NCI-H2081 treated with DMSO at 0.1 percent for 48 hours (cell line): ENCODE data around the gene KISS1R.

Source experiments
- DNase-seq: peaks from one replicate; lab custom pipeline; 2025; lab: John Stamatoyannopoulos, UW

KISS1R gene

DNA sequence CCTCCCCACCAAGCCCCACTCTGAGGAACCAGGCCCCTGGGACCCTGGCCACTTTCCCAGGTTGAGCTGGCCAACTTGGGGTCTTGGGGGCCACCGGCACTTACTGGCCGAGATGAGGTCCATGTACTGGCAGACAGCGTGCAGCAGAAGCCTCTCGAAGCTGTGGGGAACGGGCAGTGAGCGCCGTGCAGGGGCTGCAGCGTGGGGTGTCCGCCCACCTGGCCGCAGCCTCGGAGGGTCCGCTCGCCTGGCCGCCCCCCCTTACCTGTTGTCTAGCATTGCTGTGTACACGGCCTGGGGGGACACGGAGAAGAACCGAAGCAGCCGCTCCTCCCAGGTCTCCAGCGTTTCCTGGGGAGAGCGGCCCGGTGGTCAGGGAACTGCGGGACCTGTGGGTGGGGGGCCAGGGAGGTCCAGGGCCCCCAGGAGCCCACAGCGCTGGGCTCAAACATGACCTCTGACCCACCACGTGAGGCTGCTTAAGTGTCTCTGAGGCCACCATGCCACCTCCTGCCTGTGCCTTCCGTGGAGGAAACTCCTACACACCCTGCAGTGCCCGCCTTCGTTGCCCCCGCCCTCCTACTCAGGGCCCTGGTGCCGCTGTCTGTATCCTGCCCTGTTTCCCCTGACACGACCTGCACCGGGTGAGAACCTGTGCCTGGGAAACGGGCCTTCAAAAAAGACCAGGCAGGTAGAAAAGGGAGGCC is 17.6 kb upstream of the KISS1R start:
- no peak for DNase-seq

DNA sequence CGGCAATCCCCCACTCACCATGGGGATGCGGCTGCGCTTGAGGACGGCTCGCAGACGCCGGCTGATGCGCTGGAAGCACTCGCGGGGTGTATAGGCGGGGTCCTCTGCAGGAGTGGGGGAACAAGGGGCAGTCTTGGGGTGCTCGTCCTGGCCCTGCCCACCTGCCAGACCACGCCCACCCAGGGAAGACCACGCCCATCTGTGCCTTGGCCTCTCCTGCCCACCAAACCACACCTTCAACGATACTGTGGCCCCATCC is 17.2 kb upstream of the KISS1R start:
- no peak for DNase-seq

GRCh38 chr19:900302-901111 is 16.6 kb upstream of the KISS1R start:
- DNase-seq: no peak

- no peak for DNase-seq
Measured at GRCh38 chr19:901216-902092, 15.7 kb upstream of the KISS1R start.

GRCh38 chr19:902093-902370 is 15.1 kb upstream of the KISS1R start:
- no peak for DNase-seq

GRCh38 chr19:902446-903226 is 14.5 kb upstream of the KISS1R start:
- DNase-seq: no peak

GRCh38 chr19:903266-903797 is 13.8 kb upstream of the KISS1R start:
- no peak for DNase-seq

GRCh38 chr19:904545-904944 is 12.6 kb upstream of the KISS1R start:
- no peak for DNase-seq

GRCh38 chr19:906480-906879 is 10.7 kb upstream of the KISS1R start:
- no peak for DNase-seq

GRCh38 chr19:907183-907853 is 9.8 kb upstream of the KISS1R start:
- DNase-seq: no peak

- DNase-seq: no peak
Measured at GRCh38 chr19:911197-912033, 5.7 kb upstream of the KISS1R start.

- no peak for DNase-seq
Measured at GRCh38 chr19:912181-913079, 4.7 kb upstream of the KISS1R start.

- DNase-seq: no peak
Measured at GRCh38 chr19:913080-913748, 3.9 kb upstream of the KISS1R start, which contains the start of gene R3HDM4. Gene R3HDM4 (minus strand): TSS chr19:913219. CDS start chr19:913157, 62 bp downstream.

GRCh38 chr19:916645-917322 is 349 bp upstream of the KISS1R start:
- no peak for DNase-seq

GRCh38 chr19:918152-918437 is 962 bp downstream of the KISS1R start:
- no peak for DNase-seq

GRCh38 chr19:918481-919198 is 1.5 kb downstream of the KISS1R start:
- no peak for DNase-seq

DNA sequence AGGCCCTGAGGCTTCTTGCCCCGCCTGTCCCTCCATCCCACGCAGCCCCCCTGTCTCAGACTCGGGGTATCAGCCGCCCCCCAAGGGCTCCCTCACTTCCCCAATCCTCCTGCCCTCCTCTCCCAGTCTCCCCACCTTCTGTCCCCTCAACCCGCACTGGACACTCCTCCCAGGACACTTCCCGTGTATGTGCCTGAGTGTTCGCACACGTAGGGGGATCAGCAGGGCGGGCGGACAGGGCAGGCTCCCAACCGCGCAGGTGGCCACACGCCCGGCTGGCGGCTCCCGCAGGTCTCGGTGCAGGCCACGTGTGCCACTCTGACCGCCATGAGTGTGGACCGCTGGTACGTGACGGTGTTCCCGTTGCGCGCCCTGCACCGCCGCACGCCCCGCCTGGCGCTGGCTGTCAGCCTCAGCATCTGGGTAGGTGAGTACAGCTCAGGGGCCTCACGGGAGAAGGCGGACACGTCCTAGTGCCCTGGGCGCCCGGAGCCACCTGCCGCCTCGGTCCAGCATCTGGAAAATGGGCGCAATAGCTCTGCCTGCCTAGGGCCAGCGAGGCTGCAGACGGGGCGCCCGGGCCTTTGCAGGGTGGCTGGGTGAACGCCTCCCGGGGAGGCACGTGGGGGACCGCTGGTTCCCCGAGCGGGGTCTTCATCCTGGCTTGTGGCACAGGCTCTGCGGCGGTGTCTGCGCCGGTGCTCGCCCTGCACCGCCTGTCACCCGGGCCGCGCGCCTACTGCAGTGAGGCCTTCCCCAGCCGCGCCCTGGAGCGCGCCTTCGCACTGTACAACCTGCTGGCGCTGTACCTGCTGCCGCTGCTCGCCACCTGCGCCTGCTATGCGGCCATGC is 2.3 kb downstream of the KISS1R start:
- no peak for DNase-seq
